Astrocyte (in vitro differentiated cells and primary cell): ENCODE results near the gene CIC. TPM values are rescaled to one million over a fixed set of nuclear protein-coding genes. Genes with fewer than 3 reads are reported as not detected.

Experiments
- DNase-seq: peaks from one replicate; pipeline ENCODE4 v3.0.0-alpha.2; 2010; ENCODE audit warnings: low read depth
- FAIRE-seq: peaks from 2 replicates; lab custom pipeline; 2011; peaks lifted over from hg19 to GRCh38; lab: Jason Lieb, UNC
- H2AFZ ChIP-seq: 2 replicates; pipeline ENCODE4 v1.6.0; 2012; ENCODE audit warnings: low read depth, low read length, inconsistent platforms
- H3K27ac ChIP-seq: 2 replicates; pipeline ENCODE4 v1.5.1; 2011; ENCODE audit warnings: low read depth, low read length, inconsistent platforms
- H3K27me3 ChIP-seq: 2 replicates; pipeline ENCODE4 v1.6.0; 2011; ENCODE audit warnings: low read length, inconsistent platforms; ENCODE audit not compliant: insufficient read depth
- H3K36me3 ChIP-seq: 2 replicates; pipeline ENCODE4 v1.5.1; 2011; ENCODE audit warnings: low read length, inconsistent platforms; ENCODE audit not compliant: insufficient read depth
- H3K4me1 ChIP-seq: 2 replicates; pipeline ENCODE4 v1.5.1; 2011; ENCODE audit warnings: low read length, inconsistent platforms; ENCODE audit not compliant: insufficient read depth
- H3K4me2 ChIP-seq: 2 replicates; pipeline ENCODE4 v1.6.0; 2012; ENCODE audit warnings: low read length, inconsistent platforms
- H3K4me3 ChIP-seq: 2 replicates; pipeline ENCODE4 v1.5.1; 2011; ENCODE audit warnings: low read depth, mild to moderate bottlenecking, low read length, inconsistent platforms; ENCODE audit not compliant: insufficient read depth
- H3K79me2 ChIP-seq: 2 replicates; pipeline ENCODE4 v1.6.0; 2012; ENCODE audit warnings: mild to moderate bottlenecking, low read length, inconsistent platforms; ENCODE audit not compliant: insufficient read depth
- H3K9ac ChIP-seq: 2 replicates; pipeline ENCODE4 v1.6.0; 2012; ENCODE audit warnings: mild to moderate bottlenecking, low read length, inconsistent platforms
- H3K9me3 ChIP-seq: 2 replicates; pipeline ENCODE4 v1.5.1; 2012; ENCODE audit warnings: low read depth, mild to moderate bottlenecking, low read length, inconsistent platforms; ENCODE audit not compliant: insufficient read depth
- H4K20me1 ChIP-seq: 2 replicates; pipeline ENCODE4 v1.6.0; 2012; ENCODE audit warnings: low read length, inconsistent platforms; ENCODE audit not compliant: insufficient read depth
- H3K27ac Mint-ChIP-seq: one replicate; pipeline ENCODE4 v1.8.0; 2021; ENCODE audit warnings: mild to moderate bottlenecking, mixed read lengths; ENCODE audit not compliant: unreplicated experiment
- H3K27me3 Mint-ChIP-seq: one replicate; pipeline ENCODE4 v1.8.0; 2021; ENCODE audit warnings: low read depth, mixed read lengths; ENCODE audit not compliant: unreplicated experiment
- H3K36me3 Mint-ChIP-seq: one replicate; pipeline ENCODE4 v1.8.0; 2021; ENCODE audit warnings: low read depth, mixed read lengths; ENCODE audit not compliant: unreplicated experiment
- H3K4me1 Mint-ChIP-seq: one replicate; pipeline ENCODE4 v1.8.0; 2021; ENCODE audit warnings: low read depth, mixed read lengths; ENCODE audit not compliant: unreplicated experiment
- H3K4me3 Mint-ChIP-seq: one replicate; pipeline ENCODE4 v1.8.0; 2021; ENCODE audit warnings: mild to moderate bottlenecking, moderate library complexity, mixed read lengths; ENCODE audit not compliant: unreplicated experiment
- H3K9me3 Mint-ChIP-seq: one replicate; pipeline ENCODE4 v1.8.0; 2021; ENCODE audit warnings: mild to moderate bottlenecking, mixed read lengths; ENCODE audit not compliant: unreplicated experiment
- EZH2 ChIP-seq: IDR thresholded peaks from 2 replicates; pipeline ENCODE4 v1.6.1; 2012; ENCODE audit warnings: mild to moderate bottlenecking, low read length, inconsistent platforms; ENCODE audit not compliant: insufficient read depth
- total RNA-seq: library from RNA; stranded (reverse); gene quantifications from 2 replicates; pipeline ENCODE4 v1.2.1, GENCODE V29; 2021
- TF ChIP-seq, protein P1 (sequence below): IDR thresholded peaks from 2 replicates; pipeline ENCODE4 v1.5.1; 2011; ENCODE audit warnings: low read depth, mild to moderate bottlenecking, inconsistent platforms, low read length, moderate library complexity; ENCODE audit not compliant: insufficient read depth

Gene CIC
- total RNA-seq, 1 donor from 2014 or later, result 78.5 TPM

DNA sequence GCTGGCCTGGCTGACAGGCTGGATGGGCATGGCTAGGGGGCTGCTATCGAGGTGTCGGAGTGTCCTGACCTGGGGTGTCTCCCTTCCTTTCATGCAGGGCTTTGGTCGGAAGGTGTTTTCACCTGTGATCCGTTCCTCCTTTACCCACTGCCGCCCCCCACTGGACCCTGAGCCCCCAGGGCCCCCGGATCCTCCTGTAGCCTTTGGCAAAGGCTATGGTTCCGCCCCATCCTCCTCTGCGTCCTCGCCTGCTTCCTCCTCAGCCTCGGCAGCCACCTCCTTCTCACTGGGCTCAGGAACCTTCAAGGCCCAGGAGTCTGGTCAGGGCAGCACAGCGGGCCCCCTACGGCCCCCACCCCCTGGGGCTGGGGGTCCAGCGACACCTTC is 21.1 kb downstream of the CIC start:
- Histone ChIP-seq H3K9me3 (no peaks in the 10 kb centered on the region), H3K36me3 (peaks cover 18% of the 10 kb centered on the region), H3K4me3 (no peak overlapping the region), H3K27ac (no peak overlapping the region), H4K20me1 (peaks cover 76% of the 10 kb centered on the region), H3K4me2 (no peak overlapping the region), H3K9ac (no peak overlapping the region), H2AFZ (no peak overlapping the region), H3K79me2 (peaks cover 30% of the 10 kb centered on the region), H3K4me1 (peaks cover 13% of the 10 kb centered on the region), H3K27me3 (no peaks in the 10 kb centered on the region)
- H3K4me3 Mint-ChIP-seq, result no peak overlapping the region
- TF ChIP-seq, protein P1, sequence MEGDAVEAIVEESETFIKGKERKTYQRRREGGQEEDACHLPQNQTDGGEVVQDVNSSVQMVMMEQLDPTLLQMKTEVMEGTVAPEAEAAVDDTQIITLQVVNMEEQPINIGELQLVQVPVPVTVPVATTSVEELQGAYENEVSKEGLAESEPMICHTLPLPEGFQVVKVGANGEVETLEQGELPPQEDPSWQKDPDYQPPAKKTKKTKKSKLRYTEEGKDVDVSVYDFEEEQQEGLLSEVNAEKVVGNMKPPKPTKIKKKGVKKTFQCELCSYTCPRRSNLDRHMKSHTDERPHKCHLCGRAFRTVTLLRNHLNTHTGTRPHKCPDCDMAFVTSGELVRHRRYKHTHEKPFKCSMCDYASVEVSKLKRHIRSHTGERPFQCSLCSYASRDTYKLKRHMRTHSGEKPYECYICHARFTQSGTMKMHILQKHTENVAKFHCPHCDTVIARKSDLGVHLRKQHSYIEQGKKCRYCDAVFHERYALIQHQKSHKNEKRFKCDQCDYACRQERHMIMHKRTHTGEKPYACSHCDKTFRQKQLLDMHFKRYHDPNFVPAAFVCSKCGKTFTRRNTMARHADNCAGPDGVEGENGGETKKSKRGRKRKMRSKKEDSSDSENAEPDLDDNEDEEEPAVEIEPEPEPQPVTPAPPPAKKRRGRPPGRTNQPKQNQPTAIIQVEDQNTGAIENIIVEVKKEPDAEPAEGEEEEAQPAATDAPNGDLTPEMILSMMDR, result no peak
- H3K36me3 Mint-ChIP-seq, result peaks cover 4% of the 10 kb centered on the region
- peaks cover 6% of the 10 kb centered on the region for H3K4me1 Mint-ChIP-seq
- no peak for DNase-seq
- no peaks in the 10 kb centered on the region for H3K27me3 Mint-ChIP-seq
- H3K9me3 Mint-ChIP-seq, result peaks cover 2% of the 10 kb centered on the region
- no peak for FAIRE-seq
- no peak overlapping the region for H3K27ac Mint-ChIP-seq

DNA sequence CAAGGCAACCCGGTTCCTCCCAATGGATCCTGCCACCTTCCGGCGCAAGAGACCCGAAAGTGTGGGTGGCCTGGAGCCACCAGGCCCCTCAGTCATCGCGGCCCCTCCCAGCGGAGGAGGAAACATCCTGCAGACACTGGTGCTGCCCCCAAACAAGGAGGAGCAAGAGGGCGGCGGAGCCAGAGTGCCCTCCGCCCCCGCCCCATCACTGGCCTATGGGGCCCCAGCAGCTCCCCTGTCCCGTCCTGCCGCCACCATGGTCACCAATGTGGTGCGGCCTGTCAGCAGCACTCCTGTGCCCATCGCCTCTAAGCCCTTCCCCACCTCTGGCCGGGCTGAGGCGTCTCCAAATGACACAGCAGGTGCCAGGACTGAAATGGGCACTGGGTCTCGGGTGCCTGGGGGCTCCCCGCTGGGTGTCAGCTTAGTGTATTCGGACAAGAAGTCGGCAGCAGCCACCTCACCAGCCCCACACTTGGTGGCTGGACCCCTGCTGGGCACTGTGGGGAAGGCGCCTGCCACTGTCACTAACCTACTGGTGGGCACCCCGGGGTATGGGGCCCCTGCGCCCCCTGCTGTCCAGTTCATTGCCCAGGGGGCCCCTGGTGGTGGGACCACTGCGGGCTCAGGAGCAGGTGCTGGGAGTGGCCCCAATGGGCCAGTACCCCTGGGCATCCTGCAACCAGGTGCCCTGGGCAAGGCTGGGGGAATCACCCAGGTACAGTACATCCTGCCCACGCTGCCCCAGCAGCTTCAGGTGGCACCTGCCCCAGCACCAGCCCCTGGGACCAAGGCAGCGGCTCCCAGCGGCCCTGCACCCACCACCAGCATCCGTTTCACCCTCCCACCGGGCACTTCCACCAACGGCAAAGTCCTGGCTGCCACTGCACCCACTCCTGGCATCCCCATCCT is 21.7 kb downstream of the CIC start:
- Histone ChIP-seq H3K36me3 (peaks cover 18% of the 10 kb centered on the region), H3K9me3 (no peaks in the 10 kb centered on the region), H3K4me3 (no peak overlapping the region), H3K9ac (no peak overlapping the region), H2AFZ (no peak overlapping the region), H3K79me2 (peaks cover 23% of the 10 kb centered on the region), H3K4me1 (peaks cover 7% of the 10 kb centered on the region), H3K4me2 (no peak overlapping the region), H3K27me3 (no peaks in the 10 kb centered on the region), H3K27ac (no peak overlapping the region), H4K20me1 (peaks cover 76% of the 10 kb centered on the region)
- no peaks in the 10 kb centered on the region for H3K27me3 Mint-ChIP-seq
- DNase-seq, result no peak
- no peak for FAIRE-seq
- H3K9me3 Mint-ChIP-seq, result peaks cover 2% of the 10 kb centered on the region
- no peak for TF ChIP-seq EZH2
- TF ChIP-seq, protein P1, result peak; percentile 32
- no peak overlapping the region for H3K4me3 Mint-ChIP-seq
- no peak overlapping the region for H3K27ac Mint-ChIP-seq
- H3K4me1 Mint-ChIP-seq, result peaks cover 6% of the 10 kb centered on the region
- H3K36me3 Mint-ChIP-seq, result peaks cover 5% of the 10 kb centered on the region

DNA sequence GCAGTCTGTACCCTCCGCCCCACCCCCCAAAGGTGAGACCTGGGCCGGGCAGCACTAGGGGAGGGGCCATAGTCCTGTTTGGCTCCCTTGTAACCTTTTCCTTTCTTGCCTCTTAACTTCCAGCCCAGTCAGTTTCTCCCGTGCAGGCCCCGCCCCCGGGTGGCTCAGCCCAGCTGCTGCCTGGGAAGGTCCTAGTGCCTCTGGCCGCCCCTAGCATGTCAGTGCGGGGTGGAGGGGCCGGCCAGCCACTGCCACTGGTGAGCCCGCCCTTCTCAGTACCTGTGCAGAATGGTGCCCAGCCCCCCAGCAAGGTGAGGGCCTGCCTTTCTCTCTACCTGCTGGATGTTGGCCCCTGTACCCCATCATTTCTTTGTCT is 22.4 kb downstream of the CIC start:
- Mint-ChIP-seq H3K4me1 (no peaks in the 10 kb centered on the region), H3K4me3 (no peak overlapping the region), H3K27me3 (no peaks in the 10 kb centered on the region), H3K27ac (no peak overlapping the region), H3K9me3 (no peaks in the 10 kb centered on the region), H3K36me3 (peaks cover 3% of the 10 kb centered on the region)
- no peak for TF ChIP-seq EZH2
- TF ChIP-seq, protein P1, result no peak
- H3K9me3 ChIP-seq, result no peaks in the 10 kb centered on the region
- H3K79me2 ChIP-seq, result peaks cover 18% of the 10 kb centered on the region
- H3K4me3 ChIP-seq, result no peak overlapping the region
- H3K36me3 ChIP-seq, result peaks cover 18% of the 10 kb centered on the region
- H3K27ac ChIP-seq, result no peak overlapping the region
- peaks cover under 1% of the 10 kb centered on the region for H3K4me1 ChIP-seq
- DNase-seq (no peak), FAIRE-seq (no peak)
- no peak overlapping the region for H3K4me2 ChIP-seq
- H3K9ac ChIP-seq, result no peak overlapping the region
- H3K27me3 ChIP-seq, result no peaks in the 10 kb centered on the region
- no peak overlapping the region for H2AFZ ChIP-seq
- H4K20me1 ChIP-seq, result peaks cover 76% of the 10 kb centered on the region
